ENCODE results near the gene ZNF526.

- no peak for TF ChIP-seq CTCF (IDR thresholded peaks at IDR 0.05; ENCODE audit: low read depth, low read length)
- TF ChIP-seq POLR2A (IDR thresholded peaks at IDR 0.05; ENCODE audit: extremely low read depth, insufficient read length): no peak
- TF ChIP-seq MAX (IDR thresholded peaks at IDR 0.05; ENCODE audit: low read depth, low read length): peak; percentile 65
- TF ChIP-seq MYC (IDR thresholded peaks at IDR 0.05; ENCODE audit: low read depth, low read length): peak; percentile 56; the same call in 1 of the 2 replicates
Observed at GRCh38 chr19:42197375-42197817, 22.7 kb upstream of the ZNF526 start.

Measured in NB4 (cell line).